Measurements from ENCODE around the gene MRPL12.
A peak's percentile ranks its signal among the peaks of the same experiment; 100 is the strongest.
"Not testable (repeated sequence)": the region's sequence is repeated elsewhere in the genome, so short reads cannot be mapped to it uniquely, and the experiment has no call there.

MRPL12 gene

GRCh38 chr17:81717766-81718089, 14.6 kb downstream of the MRPL12 start:
- no peak for DNase-seq

GRCh38 chr17:81719410-81720266, 16.5 kb downstream of the MRPL12 start:
- DNase-seq: no peak

- DNase-seq: no peak
Measured at GRCh38 chr17:81720267-81721071, 17.3 kb downstream of the MRPL12 start.

- no peak for DNase-seq
Measured at GRCh38 chr17:81722184-81723120, 19.3 kb downstream of the MRPL12 start.

GRCh38 chr17:81723651-81724209, 20.6 kb downstream of the MRPL12 start:
- DNase-seq: no peak

GRCh38 chr17:81725439-81725838, 22.3 kb downstream of the MRPL12 start:
- no peak for DNase-seq

GRCh38 chr17:81726004-81726403, 22.8 kb downstream of the MRPL12 start:
- DNase-seq: no peak

- DNase-seq: no peak
Measured at GRCh38 chr17:81727324-81728031, 24.3 kb downstream of the MRPL12 start.

GRCh38 chr17:81733507-81734404, 30.6 kb downstream of the MRPL12 start:
- no peak for DNase-seq

GRCh38 chr17:81734405-81735263, 31.5 kb downstream of the MRPL12 start:
- no peak for DNase-seq

- peak; percentile 76 for DNase-seq
Measured at GRCh38 chr17:81735264-81736102, 32.3 kb downstream of the MRPL12 start.

GRCh38 chr17:81737947-81738800, 35.0 kb downstream of the MRPL12 start:
- no peak for DNase-seq

GRCh38 chr17:81738801-81739393, 35.7 kb downstream of the MRPL12 start:
- DNase-seq: no peak

GRCh38 chr17:81739593-81739992, 36.4 kb downstream of the MRPL12 start:
- not testable (repeated sequence) for DNase-seq

GRCh38 chr17:81740395-81740961, 37.3 kb downstream of the MRPL12 start:
- DNase-seq: no peak

- no peak for DNase-seq
Measured at GRCh38 chr17:81741049-81741593, 38.0 kb downstream of the MRPL12 start.
